ENCODE measurements around the gene DOCK7.

DOCK7 gene

DNA sequence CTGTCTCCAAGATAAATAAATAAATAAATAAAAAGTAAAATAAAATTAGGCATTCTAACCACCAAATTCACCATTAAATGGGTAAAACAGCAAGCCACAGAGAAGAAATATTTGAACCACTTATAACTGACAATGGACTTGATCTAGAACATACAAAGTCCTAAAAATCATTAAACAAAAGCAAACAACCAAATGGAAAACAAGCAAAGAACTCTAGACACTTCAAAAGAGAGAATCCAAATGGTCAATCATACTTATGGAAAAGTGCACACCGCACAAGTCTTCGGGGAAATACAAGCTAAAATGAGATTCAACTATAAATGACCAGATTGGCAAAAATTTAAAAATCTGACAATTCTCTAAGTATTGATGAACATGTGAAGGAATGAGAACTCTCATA is 164.3 kb downstream of the DOCK7 start:
- Histone ChIP-seq H3K27ac (no peak overlapping the region), H3K4me3 (no peak overlapping the region)
- DNase-seq (ENCODE audit: low spot score), result no peak
- TF ChIP-seq, protein P1, sequence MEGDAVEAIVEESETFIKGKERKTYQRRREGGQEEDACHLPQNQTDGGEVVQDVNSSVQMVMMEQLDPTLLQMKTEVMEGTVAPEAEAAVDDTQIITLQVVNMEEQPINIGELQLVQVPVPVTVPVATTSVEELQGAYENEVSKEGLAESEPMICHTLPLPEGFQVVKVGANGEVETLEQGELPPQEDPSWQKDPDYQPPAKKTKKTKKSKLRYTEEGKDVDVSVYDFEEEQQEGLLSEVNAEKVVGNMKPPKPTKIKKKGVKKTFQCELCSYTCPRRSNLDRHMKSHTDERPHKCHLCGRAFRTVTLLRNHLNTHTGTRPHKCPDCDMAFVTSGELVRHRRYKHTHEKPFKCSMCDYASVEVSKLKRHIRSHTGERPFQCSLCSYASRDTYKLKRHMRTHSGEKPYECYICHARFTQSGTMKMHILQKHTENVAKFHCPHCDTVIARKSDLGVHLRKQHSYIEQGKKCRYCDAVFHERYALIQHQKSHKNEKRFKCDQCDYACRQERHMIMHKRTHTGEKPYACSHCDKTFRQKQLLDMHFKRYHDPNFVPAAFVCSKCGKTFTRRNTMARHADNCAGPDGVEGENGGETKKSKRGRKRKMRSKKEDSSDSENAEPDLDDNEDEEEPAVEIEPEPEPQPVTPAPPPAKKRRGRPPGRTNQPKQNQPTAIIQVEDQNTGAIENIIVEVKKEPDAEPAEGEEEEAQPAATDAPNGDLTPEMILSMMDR (IDR thresholded peaks at IDR 0.05), result no peak

DNA sequence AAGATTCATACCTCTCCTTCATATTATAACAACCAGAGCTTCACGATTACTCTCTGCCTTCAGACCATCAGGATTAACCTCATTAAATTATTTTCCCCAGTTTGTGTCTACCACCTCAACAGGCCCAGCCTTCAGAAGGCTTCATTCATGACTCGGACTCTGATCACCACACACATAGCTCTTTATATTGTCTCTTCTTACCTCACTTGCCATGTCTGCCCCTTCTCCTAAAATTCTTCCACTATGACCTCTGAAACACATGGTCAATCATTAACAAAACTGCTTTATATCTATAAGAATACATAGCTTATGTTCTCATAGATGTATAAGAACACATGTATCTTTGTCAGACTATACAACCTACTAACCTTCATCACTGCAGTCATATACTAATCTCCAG is 171.6 kb downstream of the DOCK7 start:
- TF ChIP-seq, protein P1 (IDR thresholded peaks at IDR 0.05), result no peak
- H3K27ac ChIP-seq, result no peak overlapping the region
- no peak for DNase-seq (ENCODE audit: low spot score)
- H3K4me3 ChIP-seq, result no peak overlapping the region

DNA sequence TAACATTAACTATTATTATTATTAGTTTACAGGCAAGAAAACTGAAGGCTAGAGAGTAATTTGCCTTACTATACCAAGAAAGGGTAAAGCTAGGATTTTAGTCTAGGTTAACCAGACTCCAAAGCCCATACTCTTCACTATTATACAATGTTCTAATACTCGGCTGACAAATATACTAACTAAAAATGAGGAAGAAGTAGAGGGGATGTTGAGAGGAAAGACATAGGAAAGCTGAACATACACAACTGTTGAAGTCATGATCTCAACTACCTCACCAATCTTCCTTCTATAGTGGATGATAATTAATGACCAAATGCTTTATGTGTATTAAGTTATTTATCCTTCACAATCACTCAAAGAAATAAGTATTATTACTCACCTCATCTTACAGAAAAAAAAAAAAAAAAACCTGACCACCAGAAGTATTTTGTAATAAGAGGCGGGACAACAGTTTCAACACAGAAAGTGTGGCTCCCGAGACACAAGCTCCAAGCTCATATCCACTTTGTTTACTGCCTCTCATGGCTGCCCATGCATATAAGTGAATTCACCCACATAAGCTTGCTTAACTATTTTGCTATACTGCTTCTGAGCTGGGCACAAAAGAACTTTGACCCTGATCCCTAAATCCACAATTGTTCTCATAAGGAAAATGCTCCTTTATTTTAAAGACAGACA is 173.3 kb downstream of the DOCK7 start:
- H3K4me3 ChIP-seq, result no peak overlapping the region
- DNase-seq (ENCODE audit: low spot score), result no peak
- H3K27ac ChIP-seq, result no peak overlapping the region
- TF ChIP-seq, protein P1 (IDR thresholded peaks at IDR 0.05), result no peak

DNA sequence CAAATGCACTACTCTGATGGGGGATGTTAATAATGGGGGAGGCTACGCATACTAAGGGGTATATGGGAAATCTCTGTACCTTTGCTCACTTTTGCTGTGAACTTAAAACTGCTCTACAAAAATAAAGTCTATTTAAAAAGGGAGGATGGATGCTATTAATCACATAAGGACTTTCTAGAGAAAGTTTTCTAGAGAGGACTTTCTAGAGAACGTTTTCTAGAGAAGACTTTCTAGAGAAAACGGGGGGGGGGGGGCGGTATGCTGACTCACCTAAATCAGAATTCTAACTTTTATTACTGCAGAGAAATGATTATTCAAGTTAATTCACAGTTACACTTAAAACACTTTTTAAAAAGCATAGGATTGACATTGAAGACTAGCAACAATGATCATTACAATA is 175.2 kb downstream of the DOCK7 start:
- DNase-seq (ENCODE audit: low spot score), result no peak
- TF ChIP-seq, protein P1 (IDR thresholded peaks at IDR 0.05), result no peak
- Histone ChIP-seq H3K4me3 (no peak overlapping the region), H3K27ac (no peak overlapping the region)

DNA sequence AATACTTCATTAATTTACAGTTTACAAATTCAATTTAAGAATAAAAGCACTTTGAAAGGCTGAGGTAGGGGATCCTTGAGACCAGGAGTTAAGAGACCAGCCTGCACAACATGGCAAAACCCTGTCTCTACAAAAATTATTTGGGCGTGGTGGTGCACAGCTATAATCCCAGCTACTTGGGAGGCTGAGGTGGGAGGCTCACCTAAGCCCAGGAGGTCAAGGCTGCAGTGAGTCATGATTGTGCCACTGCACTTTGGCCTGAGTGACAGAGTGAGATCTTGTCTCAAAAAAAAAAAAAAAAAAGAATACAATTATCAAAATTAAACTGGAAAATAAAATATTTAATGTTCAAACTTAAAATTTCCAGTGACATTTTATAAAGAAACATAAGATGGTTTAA is 179.2 kb downstream of the DOCK7 start:
- TF ChIP-seq, protein P1 (IDR thresholded peaks at IDR 0.05), result no peak
- H3K27ac ChIP-seq, result no peak overlapping the region
- H3K4me3 ChIP-seq, result no peak overlapping the region
- no peak for DNase-seq (ENCODE audit: low spot score)

DNA sequence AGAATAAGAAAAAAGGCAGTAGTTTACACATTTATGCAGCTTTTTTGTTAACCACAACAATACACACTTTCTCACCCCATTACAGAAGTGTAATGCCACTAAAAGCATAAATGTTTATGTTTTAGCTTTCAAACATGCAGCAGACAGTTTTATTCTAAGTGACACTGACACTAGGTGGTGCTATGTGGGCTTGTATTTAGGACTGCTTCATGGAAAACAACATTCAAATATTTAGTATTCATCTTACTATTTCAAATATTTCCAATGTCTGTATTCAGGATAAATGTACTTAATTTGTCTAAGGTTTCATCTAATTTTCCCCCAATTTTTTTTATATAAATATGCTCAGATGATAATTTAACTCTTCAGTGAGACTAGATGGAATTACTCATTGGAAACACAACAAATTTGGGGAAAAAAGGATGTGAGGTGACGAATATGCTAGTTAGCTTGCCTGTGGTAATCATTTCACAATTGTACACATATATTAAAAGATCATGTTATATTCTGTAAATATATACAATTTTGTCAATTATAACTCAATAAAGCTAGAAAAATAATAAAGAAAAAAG is 179.9 kb downstream of the DOCK7 start:
- H3K4me3 ChIP-seq, result no peak overlapping the region
- no peak overlapping the region for H3K27ac ChIP-seq
- DNase-seq (ENCODE audit: low spot score), result no peak
- TF ChIP-seq, protein P1 (IDR thresholded peaks at IDR 0.05), result no peak

DNA sequence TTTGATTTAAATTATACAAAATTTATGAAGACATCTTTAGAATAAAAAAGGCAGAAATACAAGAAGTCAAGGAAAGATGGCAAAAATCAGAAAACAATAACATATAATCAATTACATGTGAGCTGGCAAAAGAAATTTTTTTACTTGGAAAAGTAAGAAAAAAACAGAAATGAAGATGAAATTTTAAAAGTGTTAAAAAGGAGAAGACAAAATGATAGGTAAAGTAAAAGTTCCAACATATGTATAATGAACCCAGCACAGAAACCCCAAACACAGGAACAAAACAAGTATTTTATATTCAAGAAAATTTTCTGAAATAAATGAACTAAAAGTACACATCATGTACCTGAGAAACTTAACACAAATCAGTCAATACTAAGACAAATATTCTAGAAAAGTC is 188.0 kb downstream of the DOCK7 start:
- Histone ChIP-seq H3K4me3 (no peak overlapping the region), H3K27ac (no peak overlapping the region)
- no peak for DNase-seq (ENCODE audit: low spot score)
- TF ChIP-seq, protein P1 (IDR thresholded peaks at IDR 0.05), result no peak
